SK-N-MC (cell line): ENCODE results near the gene NQO2.

Source experiments
- EZH2 ChIP-seq: fragments of 200-600 bp; sonication (generic); IDR thresholded peaks from one replicate; pipeline ENCODE4 v1.6.1; 2017; ENCODE audit warnings: antibody characterized with exemption
- FOXP2 ChIP-seq: optimal IDR thresholded peaks from 2 replicates; pipeline ENCODE3; 2011; ENCODE audit warnings: mild to moderate bottlenecking, moderate library complexity; ENCODE audit not compliant: insufficient read depth; ENCODE audit errors: extremely low read length, control extremely low read depth
- POLR2AphosphoS5 ChIP-seq: IDR thresholded peaks from 2 replicates; pipeline ENCODE4 v1.6.1; 2012; ENCODE audit warnings: mild to moderate bottlenecking, low read depth, low read length, borderline replicate concordance

DNA sequence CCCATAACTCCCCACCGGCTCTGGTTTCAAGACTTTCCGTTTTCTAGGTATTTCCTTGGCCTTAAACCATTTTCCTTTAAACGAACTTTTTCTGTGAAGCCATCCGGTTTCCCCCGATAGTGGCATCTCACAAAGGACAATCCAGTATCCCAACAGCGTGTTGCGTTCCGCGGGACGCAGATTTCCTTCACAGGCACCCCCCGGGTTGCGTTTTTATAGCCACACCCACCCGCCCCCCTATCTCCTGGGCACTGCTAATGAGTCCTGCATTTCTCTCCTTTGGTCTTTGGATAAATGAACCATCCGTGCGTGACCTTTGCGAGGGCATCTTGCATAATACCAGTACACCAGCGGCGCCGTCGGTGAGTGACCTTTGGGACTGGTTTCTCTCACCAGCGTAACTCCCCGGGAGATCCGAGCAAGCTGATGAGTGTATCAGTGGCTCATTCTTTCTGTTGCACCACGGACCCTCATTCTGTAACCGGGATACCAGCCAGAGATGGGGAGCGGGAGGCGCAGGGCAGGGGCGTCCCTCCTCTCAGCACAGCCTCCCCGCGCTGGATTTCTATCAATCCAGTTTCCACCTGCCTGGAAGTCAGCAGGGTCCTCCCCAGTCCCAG, 586 bp upstream of the NQO2 start:
- TF ChIP-seq POLR2AphosphoS5: no peak
- no peak for TF ChIP-seq EZH2
- no peak for TF ChIP-seq FOXP2
